Measurements from ENCODE around the gene OR4F15.

OR4F15 gene

DNA sequence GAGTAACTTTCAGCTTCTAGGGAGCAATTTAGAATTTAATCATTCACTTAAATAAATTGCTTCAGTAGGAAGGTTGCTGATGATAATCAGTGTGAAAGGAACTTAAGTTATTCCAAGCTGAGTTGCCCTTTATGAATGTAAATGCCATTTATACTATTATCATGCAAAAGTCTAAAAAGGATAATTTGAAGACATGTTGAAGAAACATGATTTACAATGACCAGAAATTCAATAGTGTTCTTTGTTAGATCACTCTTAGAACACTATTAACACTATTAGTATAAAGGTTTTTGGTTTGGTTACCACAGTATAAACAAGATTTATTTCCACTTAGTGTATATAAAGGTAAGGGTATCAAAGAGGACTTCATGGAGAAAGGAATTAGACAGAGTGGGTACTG, 7.1 kb upstream of the OR4F15 start:
- no peak for DNase-seq

- DNase-seq: no peak
Measured at GRCh38 chr15:101805605-101806345, 6.2 kb upstream of the OR4F15 start.

DNA sequence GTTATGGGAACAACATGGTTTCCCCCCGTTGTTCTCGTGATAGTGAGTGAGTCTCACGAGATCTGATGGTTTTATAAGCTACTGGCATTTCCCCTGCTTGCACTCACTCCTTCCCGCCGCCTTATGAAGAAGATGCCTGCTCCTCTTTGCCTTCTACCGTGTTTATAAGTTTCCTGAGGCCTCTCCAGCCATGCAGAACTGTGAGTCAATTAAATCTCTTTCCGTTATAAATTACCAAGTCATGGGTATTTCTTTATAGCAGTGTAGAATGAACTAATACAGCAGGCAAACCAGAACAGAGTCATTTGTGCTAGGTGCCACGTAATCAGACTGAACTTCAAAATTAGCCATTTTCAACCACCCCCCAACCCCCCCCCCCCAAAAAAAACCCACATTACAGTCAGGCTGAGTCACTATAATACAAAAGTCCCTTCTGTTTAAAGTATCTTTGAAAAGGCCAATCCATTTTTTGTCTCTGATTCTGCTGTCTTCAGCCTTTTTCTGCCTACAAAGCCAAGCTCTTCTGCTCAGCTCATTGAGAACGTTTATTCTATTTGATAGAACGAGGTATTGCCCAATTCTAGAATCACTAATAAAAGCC, 4.6 kb upstream of the OR4F15 start:
- no peak for DNase-seq

DNA sequence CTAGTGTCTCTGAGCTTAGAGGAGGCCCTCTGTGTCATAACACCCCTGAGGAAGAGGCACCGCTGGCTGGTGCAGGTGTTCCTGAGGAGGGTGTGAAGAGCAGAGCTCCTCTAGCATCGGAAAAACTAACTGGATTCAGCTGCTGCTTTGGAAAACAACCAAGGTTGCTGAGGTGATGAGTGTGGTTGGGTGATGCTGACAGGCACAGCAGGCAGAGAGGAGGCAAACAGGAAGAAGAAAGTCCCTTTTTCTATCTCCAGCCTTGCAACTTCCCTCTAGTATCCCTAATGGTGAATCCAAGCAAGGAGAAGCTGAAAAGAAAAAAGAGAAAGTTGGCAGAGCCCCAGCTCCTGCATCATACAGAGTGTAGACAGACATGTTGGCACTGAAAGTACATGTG, 3.8 kb upstream of the OR4F15 start:
- no peak for DNase-seq

DNA sequence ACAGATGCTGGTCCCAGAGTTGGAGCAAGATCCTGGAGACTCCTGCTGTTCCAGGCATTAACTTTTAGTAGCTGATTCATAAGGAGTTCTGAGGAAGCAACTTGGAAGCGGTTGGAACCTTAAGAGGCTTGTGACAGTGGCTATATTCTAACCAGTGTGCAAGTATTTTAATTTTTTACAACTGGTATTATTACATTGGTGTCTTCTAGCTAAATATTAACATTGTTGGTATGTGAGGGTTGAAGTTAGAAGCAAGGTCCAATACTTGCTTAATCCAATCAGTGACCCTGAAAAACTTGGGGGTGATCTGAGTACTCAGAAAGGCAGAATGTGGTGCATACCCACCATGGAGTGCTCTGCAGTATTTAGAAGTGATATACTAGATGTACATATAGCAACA, 1.5 kb upstream of the OR4F15 start:
- DNase-seq: no peak

DNA sequence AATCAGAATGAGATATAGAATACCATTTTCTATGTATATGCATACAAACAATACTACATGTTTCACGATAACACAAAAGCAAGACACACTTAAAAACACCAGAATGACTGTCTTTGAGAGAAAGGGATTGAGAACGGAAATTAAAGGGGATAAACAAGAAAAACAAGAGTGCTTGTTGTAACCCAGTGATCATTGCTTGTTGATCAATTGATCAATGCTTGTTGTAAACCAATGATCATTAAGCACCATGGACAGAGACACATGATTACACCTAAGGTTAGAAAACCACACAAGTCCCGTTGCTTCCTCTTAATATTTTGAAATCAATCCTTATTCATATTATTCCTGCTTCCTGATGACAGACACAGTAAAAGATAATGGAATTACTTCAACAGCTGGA, 1.1 kb upstream of the OR4F15 start:
- DNase-seq: no peak

GRCh38 chr15:101813803-101814534, 2.0 kb downstream of the OR4F15 start:
- no peak for DNase-seq

GRCh38 chr15:101820781-101821180, 8.8 kb downstream of the OR4F15 start:
- DNase-seq: no peak

DNA sequence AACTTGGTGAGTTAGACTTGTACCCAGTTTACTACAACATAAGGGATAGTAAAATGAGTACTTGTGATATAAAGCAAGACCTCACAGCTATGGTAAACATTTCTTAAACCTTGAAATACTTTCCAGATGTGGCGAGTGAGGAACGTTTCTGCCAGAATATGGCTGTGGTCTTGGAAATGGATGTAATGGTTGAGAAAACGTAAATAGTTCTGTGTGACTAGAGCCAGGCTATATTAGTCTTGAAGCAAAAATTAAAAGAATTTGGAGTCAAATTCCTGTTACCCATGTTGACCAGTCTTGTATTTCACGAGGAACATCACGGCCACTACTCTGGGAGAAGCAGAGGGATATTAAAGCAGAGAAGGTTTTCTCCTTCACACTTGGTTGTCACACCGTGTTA, 15.3 kb downstream of the OR4F15 start:
- DNase-seq: no peak

- DNase-seq: no peak
Measured at GRCh38 chr15:101828774-101829173, 16.8 kb downstream of the OR4F15 start.

- DNase-seq: no peak
Measured at GRCh38 chr15:101841656-101842055, 29.7 kb downstream of the OR4F15 start.

DNA sequence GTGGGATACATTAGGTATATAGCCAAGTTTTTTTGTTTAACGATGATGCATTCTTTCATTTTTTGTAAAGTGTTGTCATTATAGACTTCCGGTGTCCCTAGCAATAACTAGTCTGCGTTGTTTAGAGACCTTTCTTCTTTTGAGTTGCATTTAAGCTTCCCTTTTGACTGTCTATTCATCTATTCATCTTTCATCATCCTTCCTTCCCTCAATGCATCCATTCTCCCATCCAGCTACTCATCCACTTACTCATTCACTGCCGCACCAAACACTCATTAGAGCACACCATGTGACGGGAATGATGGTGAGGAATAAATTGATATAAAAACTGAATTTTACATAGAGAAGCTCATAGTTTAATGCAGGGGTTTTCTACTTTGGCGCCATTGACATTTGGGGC, 32.9 kb downstream of the OR4F15 start:
- DNase-seq: no peak

DNA sequence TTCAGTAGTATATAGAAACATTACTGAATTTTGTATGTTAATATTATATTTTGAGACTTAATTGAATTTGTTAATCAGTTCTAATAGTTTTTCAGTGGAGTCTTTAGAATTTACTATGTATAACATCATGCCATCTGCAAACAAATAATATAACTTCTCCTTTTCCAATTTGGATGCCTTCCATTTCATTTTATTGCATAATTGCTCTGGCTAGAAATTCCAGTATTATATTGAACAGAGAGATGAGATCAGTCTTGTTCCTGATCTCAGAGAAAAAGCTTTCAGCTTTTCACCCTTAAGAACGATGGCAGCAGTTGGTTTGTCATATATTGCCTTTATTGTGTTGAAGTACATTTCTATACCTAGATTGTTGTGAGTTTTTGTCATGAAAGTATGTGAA, 40.4 kb downstream of the OR4F15 start:
- DNase-seq: no peak

Data from NCI-H774 (cell line).